ENCODE data around the gene SLX4.
A peak's percentile ranks its signal among the peaks of the same experiment; 100 is the strongest.

SLX4 gene

DNA sequence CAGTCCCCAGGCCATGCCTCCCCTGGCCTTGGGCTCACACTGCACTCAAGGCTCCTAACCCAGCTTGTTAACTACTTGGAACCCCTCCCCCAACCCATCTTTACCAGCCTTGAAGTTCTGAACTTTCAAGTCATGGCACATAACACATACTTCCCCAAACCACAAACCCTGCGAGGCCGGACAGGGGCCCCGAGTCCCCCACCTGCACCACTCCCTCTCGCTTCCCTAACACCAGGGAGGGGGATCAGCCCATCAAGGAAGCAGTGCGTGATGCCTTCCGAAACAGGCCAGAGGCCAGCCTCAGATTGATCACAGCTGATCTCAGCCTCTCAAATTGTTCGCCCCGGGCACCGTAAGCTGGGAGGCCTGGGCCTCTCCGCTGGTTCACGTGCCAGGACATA is 31.2 kb downstream of the SLX4 start:
- peak; percentile 50 for DNase-seq

DNA sequence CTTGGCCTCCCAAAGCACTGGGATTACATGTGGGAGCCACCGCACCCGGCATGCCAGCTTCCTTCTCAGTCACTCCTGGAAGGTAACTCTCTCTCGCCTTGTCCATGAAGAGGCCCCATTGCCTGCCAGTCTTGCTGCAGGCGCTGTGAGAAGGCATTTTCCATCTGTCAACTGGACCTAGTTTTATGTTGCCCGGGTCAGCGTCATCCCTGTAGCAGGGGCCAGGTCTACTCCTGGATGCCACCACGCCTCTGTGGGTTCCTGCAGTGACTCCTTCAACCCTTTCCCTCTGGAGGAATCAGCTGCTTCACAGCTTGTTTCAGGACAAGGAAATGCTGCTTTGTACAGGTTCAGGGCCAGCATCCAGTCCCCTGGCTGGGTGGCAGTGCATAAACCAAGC is 31.6 kb downstream of the SLX4 start:
- DNase-seq, result no peak

DNA sequence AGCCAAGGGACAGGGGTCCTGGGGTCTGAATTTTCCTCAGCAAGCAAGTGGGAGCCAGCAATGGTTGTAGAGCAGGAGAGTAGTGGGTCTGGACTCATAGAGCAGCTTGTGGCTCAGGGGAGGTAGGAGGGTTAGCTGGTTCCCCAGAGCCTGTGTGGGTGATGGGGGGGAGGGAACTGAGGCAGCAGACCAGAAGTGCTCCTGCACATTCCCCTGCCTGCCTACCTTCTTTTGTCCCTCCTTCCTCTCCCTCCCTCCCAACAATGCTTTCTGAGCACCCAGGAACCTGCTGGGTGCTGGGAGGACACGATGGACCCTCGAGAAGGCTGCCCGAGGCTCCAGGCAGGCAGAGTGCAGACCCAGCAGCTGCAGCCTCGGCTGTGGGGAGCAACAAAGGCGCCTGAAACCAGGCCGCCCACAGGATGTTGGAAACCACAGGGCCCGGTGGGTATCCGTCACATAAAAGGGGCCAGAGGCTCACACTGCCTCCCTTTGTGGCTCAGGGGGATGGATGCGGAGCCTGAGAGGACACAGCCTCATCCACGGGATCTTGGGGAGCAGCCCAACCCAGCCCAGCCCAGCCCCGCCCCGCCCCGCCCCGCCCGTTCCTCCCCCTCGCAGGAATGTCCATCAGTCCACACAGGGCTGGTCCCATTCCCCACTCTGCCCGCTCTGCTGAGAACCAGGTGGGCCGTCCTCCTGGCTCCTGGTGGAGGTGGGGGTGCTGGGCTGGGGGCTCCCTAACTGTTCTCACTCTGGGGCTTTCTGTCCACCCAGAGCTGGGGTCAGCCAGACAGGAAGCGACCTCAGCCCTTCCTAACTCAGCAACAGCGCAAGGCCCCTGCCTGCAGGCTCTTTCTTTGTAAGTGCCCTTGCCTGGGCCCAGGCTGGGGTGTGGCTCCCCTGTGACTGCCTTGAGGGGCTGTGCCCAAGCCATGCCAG is 32.5 kb downstream of the SLX4 start:
- peak; percentile 69 for DNase-seq

DNA sequence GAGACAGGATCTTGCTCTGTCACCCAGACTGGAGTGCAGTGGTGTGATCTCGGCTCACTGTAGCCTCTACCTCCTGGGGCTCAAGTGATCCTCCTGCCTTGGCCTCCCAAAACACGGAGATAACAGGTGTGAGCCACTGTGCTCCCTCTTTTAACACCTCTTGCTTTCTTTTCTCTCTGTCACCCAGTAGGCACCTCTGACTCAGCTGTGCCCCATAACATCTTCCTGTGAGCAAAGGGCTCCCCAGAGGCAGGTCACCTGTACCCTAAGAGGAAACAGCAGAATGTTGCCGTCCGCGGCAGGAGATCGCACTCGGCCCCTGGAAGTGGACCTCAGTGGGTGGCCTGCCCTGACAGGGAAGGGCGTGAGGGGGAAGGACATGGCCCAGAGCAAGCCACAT is 33.3 kb downstream of the SLX4 start:
- no peak for DNase-seq

DNA sequence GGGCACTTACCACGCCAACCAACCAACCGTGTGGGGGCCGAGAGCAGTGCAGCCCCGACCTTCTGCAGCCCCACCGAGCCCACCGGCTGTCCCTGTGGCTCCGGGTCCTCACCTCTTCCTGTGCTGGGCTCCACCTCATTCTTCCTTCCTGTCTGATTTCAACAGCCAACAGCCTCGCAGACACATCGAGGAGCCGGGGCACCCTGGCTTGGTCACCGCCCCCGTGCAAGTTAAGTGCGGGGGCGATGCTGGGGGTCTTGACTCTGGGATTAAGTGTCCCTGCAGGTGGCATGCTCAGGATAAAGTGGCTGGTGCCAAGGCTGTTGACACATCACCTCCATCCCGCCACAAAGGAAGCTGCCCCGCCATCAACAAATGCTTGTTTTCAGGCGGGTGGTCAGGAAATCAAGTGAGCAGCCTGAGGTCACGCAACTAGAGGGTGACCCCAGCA is 34.1 kb downstream of the SLX4 start, which contains the start of gene NLRC3:
Gene NLRC3, minus strand, starts transcription at position 102 of the 451 bp plus-strand sequence. CDS start 12,367 bp downstream, outside the sequence.
- DNase-seq, result peak; percentile 48

DNA sequence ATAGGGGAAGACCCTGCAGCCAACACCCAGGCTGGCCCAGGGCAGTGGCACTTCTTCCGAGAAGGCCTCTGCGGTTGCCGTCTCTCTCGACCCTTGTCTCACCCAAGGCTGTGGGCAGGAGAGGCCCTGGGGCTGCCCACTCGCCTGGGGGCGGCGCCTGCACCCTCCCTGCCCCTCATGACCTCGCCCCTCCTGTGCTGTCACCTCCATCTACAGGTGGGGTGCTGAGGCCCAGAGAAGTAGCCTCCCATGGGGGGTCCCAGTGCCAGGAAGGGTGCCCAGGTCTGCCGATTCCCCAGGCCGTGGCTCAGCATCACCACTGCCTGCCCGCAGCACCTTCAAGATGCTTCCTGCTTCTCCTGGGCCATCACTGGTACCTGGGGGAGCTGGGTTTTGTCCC is 35.2 kb downstream of the SLX4 start:
- no peak for DNase-seq

DNA sequence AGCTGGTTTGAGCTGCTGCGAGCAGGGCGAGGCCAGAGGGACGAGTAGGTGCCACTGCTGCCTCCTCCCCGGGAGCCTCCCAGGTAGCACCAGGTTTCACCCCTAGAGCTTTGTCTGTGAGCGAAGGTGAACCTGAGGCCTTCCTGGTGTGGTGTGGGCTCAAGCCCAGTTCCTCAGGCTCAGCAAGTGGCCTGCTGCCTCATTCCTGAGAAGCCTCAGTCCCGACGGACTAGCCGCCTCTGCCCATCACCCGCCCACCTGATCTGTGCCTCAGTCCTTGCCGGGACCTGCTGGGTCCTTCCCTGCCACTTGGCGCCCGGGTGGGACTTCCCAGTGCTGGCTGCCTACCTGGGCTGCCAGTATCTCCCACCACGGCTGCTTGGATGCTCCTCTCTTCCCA is 35.9 kb downstream of the SLX4 start:
- no peak for DNase-seq

DNA sequence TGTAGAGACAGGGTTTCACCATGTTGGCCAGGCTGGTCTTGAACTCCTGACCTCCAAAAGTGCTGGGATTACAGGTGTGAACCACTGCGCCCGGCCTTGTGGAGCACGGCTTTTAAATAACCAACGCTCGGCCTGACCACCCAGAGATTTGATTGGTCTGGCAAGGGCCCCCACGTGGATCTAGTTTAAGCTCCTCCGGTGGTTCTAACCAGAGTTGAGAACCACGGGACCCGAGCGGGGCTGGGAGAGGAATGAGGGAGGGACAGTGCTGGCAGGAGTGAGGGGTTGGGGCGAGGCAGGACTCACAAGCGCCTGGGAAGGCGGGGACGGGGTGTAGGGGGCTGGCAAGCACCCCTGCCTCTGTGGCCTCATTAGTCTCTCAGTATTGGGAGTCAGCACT is 37.2 kb downstream of the SLX4 start:
- no peak for DNase-seq

DNA sequence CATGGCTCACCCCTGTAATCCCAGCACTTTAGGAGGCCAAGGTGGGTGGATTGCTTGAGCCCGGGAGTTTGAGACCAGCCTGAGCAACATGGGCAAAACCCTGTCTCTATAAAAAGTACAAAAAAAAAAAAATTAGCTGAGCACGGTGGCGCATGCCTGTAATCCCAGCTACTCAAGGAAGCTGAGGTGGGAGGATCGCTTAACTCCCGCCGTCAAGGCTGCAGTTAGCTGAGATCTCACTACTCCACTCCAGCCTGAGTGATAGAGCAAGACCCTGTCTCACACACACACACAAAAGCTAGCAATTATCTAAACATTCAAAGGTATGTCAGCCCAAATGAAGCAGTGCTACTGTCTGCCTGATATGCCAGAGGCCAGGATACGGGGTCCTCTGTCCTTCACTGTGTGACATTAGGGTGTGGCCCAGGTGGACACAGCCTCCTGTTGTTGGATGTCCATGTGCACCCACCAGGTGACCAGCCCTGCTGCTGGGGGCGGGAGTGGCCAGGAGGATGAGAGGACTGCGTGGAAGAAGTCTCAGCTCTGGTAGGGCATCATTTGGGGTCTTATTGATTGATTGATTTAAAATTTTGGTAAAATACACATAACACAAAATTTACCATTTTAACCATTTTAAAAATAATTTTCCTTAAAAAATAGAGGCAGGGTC is 38.1 kb downstream of the SLX4 start:
- DNase-seq, result no peak

DNA sequence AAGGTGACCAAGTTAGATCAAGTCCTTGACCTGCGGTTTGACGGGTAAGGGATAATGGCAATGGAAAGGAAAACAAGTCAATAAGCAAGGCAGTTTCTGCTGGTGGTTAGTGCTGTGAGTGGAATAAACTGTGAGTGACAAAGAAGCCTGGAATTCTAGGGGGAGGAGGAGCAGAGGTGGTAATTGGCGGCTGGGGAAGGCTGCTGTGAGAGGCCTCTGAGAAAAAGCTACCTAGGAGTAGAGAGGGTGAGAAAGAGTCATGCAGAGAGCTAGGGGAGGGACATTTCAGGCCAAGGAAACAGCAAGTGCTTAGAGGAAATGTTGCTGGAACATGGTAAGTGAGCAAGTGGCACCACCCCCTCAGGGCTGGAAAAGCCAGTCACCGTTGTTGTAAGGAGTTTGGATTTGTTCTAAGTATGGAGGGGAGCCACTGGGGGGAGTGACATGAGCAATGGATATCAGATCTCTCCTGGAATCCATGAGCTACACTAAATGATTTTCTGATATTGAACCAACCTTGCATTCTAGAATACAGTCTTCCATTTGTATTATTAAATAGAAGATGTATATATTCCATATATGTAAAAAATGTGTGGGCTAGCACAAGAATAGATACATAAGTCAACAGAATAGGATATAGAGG is 40.9 kb downstream of the SLX4 start:
- DNase-seq, result no peak

DNA sequence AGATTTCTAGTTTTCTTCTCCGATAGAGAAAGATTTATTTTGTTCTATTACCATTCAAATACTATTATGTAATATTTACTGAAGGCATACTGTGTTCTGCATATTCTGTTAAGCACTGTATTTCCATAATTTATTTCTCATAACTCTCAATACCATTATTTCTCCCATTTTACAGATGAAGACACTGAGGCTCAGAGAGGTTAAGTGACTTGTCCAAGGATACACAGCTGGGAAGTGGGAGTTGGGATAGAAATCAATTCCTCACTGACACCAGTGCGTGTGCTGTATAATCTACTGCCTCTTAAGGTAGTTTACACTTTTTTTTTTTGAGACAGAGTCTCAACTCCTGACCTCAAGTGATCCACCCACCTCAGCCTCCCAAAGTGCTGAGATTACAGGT is 41.6 kb downstream of the SLX4 start:
- no peak for DNase-seq

DNA sequence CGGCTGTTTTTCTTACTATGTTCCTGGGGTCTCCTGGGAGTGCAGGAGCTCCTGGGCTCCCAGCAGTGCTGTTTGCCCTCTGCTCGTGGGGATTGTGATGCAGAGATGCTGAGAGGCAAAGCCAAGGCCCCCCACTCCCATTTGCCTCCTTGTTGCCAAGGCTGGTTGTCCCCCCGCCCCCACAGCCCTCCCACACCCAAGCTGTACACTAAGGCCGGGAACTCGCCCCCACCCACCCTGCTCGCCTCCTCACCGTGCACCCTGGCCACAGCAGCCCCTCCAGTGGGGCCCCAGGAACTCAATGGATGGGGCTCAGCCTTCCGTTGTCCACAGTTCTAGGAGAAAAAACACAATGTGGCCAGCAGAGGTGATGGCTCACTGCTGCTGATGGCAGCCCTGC is 44.4 kb downstream of the SLX4 start:
- DNase-seq, result no peak

DNA sequence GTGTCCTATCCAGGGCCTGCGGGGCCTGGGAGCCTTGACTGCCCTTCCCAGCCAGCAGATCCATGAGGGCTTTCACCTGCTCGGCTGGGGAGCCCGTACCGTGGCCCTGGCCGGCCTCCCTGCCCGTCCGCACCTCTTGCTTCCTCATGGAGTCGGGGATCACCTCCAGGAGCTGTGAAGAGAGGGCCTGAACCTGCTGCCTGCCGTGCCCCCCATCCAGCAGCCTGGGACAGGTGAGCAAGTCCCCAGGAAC is 46.6 kb downstream of the SLX4 start:
- DNase-seq, result no peak

DNA sequence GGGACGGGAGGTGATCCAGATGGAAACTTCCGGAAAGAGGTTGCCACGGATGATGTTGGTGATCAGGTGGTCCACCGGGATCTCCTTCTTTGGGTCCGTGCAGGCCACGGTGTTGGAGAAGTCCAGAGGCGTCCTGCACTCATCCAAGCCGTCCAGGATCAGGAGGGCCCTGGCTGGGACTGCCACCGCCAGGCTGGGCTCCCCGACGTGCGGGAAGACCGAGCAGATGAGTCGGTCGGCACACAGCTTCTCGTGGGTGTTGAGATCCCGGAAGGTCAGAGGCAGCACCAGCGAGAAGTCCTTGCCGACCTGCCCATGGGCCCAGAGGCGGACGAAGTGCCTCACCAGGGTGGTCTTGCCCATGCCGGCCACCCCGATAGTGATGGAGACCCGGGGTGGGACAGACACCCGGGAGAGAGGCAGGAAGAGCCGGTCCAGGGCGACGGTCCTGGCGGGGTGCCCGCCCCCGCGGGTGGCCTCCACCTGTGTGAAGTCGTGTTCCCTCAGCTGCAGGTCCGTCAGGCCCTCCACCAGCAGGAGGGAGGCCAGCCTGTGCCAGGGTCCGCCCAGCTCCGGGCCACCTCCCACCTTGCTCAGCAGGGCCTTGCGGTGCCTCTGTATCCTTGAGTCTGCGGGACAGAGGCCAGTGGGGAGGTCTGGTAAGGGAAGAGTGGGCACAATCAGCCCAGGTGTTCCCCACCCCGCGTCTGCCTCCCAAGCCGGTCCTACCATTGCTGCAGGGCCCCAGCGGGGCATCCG is 47.1 kb downstream of the SLX4 start:
- DNase-seq, result no peak

DNA sequence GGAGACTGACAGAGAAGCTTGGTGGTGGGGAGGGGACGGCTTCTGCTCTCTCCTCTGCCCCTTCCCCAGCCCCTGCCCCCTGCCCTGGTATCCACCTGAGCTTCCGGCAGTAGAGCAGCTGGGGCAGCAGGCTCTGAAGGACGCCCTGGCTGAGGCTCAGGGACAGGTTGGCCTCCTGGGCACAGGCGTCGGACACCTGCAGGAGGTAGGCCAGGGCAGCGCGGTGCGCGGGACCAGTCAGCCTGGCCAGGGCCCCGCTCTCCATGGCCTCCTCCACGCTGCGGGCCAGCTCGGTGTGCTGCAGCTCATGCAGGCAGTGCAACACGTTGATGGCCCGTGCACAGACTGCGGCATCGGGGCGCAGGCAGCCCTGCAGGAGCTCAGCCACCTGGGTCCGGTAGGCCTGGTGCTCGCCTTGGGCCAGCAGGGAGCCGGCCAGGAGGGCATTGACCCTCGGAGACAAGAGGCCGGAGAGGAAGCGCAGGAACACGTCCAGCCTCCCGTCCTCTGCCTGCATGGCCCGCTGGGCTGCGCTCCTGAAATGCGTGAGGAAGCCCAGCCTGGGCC is 48.4 kb downstream of the SLX4 start:
- DNase-seq, result no peak

DNA sequence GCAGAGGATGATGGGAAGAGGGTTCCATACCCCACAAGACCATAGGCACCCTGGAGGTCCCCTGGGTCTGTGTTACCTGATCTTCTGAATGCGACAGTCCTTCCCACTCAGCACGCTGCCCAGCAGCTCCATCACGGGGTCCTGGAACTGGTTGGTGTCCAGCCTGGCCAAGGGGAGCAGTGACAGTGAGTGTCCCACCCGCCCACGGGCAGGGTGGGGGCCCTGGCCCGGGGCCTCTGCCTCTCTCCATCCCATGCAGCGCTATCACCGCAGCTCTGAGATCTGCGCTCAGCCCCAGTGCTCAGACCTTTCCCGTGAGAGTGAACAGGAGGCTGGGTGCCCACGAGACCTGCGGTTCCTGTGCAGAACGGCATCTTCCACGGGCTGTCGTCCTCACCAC is 49.8 kb downstream of the SLX4 start:
- DNase-seq, result no peak

DNA sequence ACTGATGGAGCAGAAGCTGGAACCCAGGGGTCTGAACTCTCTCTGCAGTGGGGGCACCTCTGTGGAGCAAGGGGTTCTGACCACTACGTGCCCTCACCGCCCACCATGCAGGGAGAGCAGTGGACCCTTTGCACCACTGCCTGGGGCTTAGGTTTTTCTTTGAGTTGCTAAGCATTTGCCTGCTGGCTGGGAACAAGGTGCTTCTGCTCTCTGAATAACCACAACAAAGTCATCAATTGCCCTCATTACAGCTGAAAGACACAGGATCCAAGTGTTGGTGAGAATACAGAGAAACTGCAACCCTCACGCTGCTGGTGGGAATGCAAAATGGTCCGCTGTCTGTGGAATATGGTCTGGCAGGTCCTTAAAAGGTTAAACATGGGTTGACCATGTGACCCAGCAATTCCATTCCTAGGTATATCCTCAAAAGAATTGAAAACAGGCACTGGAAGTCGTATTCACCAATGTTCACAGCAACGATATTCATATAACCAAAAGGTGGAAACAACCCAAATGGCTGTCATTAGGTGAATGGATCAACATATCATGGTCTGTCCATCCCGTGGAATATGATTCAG is 57.0 kb downstream of the SLX4 start:
- no peak for DNase-seq

DNA sequence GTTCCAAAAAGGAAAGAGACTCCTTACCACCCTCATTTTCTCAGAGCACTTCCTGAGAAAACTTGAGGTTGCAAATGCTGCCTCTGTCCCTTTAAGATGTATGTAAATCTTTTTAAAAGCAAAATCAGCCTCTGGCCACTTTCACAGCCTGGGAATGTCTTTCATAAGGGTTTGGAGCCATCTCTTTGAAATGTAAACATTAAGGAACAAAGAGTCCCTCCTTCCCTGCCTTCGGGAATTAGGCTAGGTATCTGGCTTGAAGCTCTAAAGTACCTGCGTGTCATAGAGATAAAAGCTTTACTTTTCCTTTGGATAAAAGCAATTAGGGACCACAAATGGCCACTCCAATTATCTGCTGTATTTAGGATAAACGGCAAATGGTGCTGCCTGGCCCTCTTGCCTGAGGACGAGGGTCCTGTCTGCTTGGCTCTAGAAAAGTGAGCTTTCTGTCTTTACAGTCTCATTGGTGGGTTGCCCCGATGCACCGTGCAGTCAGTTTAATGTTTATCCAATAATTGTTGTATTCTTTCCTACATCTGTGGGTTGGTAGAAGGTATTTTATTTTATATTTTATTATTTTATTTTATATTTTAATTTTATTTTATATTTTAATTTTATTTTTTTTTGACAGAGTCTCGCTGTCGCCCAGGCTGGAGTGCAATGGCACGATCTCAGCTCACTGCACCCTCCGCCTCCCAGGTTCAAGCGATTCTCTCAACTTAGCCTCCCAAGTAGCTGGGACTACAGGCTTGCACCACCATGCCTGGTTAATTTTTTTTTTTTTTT is 58.1 kb downstream of the SLX4 start:
- no peak for DNase-seq

DNA sequence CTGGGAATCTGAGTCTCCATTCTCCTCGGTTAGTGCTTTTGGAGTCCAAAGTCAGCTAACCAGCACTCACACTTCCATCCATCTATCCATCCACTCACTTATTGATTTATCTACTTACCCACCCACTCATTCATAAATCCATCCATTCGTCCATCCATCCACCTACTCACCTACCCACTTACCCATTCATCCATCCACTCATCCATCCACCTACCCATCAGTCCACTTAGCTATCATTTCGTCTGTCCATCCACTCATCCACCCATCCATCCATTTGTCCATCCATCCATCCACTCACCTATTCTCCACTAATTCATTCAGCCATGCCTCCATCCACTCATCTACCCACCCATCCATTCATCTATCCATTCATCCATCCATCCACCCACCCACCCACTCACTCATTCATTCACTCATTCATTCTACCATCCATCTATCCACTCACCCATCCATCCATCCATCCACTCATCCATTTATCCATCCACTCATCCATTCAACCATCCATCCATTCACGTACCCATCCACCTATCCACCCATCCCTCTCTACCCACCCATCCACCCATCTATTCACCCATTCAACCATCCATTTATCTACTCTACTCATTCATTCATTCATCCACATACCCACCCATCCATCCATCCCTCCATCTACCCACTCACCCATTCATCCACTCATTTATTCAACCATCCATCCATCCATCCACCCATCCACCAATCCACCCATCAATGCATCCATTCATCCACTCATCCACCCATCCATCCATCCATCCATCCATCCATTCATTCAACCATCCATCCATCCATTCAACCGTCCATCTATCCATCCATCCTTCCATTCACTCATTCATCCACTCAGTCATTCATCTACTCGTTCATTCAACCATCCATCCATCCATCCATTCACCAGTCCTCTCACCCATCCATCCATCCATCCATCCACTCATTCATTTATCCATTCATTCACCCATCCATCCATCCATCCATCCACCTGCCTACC is 60.3 kb downstream of the SLX4 start:
- DNase-seq, result no peak

DNA sequence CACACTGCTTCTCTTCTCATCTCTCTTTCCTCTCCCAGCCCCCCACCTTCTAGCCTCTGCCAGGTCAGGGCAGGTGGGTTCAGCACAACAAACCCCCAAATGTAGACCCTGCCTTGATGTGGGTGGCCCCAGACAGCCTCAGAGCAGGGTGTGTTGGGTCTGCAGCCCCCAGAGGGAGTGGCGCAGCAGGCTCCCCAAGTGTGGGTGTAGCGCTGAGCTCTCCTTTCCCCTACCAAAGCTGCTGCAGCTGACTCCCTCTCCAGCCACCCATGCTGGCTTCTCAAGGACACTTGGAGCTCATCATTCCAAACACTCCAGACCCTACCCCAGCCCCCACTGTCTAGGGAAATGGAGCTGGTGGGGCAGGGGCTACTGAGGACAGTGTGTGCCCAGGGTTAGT is 61.5 kb downstream of the SLX4 start:
- no peak for DNase-seq

All from hematopoietic multipotent progenitor cell treated with erythropoietin and hydrocortisone succinate and interleukin-3 and kit ligand, for 6 days (in vitro differentiated cells).